Liver (tissue), 9 donors: Measurements from ENCODE around the gene FXYD2. TPM values are rescaled to one million over a fixed set of nuclear protein-coding genes. Genes with fewer than 3 reads are reported as not detected.

Experiments used
- DNase-seq: peaks from one replicate; pipeline ENCODE4 v3.0.0-alpha.2; 2017; ENCODE audit warnings: low spot score
- H3K27ac ChIP-seq, 2 donors: one replicate each; pipeline ENCODE4 v1.7.0; 2013; ENCODE audit warnings: inconsistent platforms in 2 of 2, low read length in 2 of 2, control low read depth in 1 of 2, low read depth in 1 of 2, mild to moderate bottlenecking in 1 of 2
- H3K27me3 ChIP-seq, 4 donors: one replicate each; pipeline versions ENCODE4 v1.6.1 to v1.7.0; 2013; ENCODE audit warnings: low read length in 3 of 4, inconsistent platforms in 1 of 4, mild to moderate bottlenecking in 1 of 4, moderate library complexity in 1 of 4; ENCODE audit not compliant: control insufficient read depth in 4 of 4, insufficient read depth in 4 of 4
- H3K36me3 ChIP-seq, 4 donors: one replicate each; pipeline versions ENCODE4 v1.6.1 to v1.7.0; 2013; ENCODE audit warnings: low read length in 3 of 4, mild to moderate bottlenecking in 3 of 4, low read depth in 1 of 4, moderate library complexity in 1 of 4; ENCODE audit not compliant: control insufficient read depth in 4 of 4, insufficient read depth in 3 of 4
- H3K4me1 ChIP-seq, 4 donors: one replicate each; pipeline versions ENCODE4 v1.6.1 to v1.7.0; 2013; ENCODE audit warnings: low read length in 3 of 4, mild to moderate bottlenecking in 3 of 4, moderate library complexity in 1 of 4; ENCODE audit not compliant: control insufficient read depth in 4 of 4, insufficient read depth in 4 of 4
- H3K4me3 ChIP-seq, 3 donors: one replicate each; pipeline versions ENCODE4 v1.6.1 to v1.7.0; 2013; ENCODE audit warnings: low read length in 3 of 3, control low read depth in 1 of 3, low read depth in 1 of 3, mild to moderate bottlenecking in 1 of 3
- H3K9ac ChIP-seq, 2 donors: one replicate each; pipeline ENCODE4 v1.7.0; 2013; ENCODE audit warnings: low read length in 2 of 2, mild to moderate bottlenecking in 2 of 2, moderate library complexity in 2 of 2, control low read depth in 1 of 2, low read depth in 1 of 2
- H3K9me3 ChIP-seq, 4 donors: one replicate each; pipeline versions ENCODE4 v1.6.1 to v1.7.0; 2013; ENCODE audit warnings: low read length in 3 of 4; ENCODE audit not compliant: control insufficient read depth in 4 of 4
- ATF3 ChIP-seq: IDR thresholded peaks from 2 replicates; pipeline ENCODE4 v1.6.1; 2016; ENCODE audit warnings: antibody characterized with exemption
- CTCF ChIP-seq: fragments of 150-350 bp; IDR thresholded peaks from 2 replicates; pipeline ENCODE4 v1.5.1; 2017; ENCODE audit warnings: improper control_type of control experiment, low read depth, low read length; ENCODE audit not compliant: missing input control
- FOXA1 ChIP-seq: IDR thresholded peaks from 2 replicates; pipeline ENCODE4 v1.6.1; 2016; ENCODE audit warnings: antibody characterized with exemption
- FOXA2 ChIP-seq: IDR thresholded peaks from 2 replicates; pipeline ENCODE4 v1.6.1; 2016; ENCODE audit warnings: antibody characterized with exemption
- GABPA ChIP-seq, 2 donors: IDR thresholded peaks in 1 of 2; conservative IDR thresholded peaks in 1 of 2; 2 replicates each; pipeline ENCODE4 v1.6.1; 2016; ENCODE audit warnings: antibody characterized with exemption in 2 of 2, mild to moderate bottlenecking in 1 of 2, moderate library complexity in 1 of 2
- HNF4A ChIP-seq, 2 donors: conservative IDR thresholded peaks; 2 replicates each; pipeline ENCODE4 v1.6.1; 2016; ENCODE audit warnings: antibody characterized with exemption in 2 of 2, mild to moderate bottlenecking in 2 of 2
- HNF4G ChIP-seq: IDR thresholded peaks from 2 replicates; pipeline ENCODE4 v1.6.1; 2016; ENCODE audit warnings: antibody characterized with exemption
- MAX ChIP-seq: IDR thresholded peaks from 2 replicates; pipeline ENCODE4 v1.6.1; 2016; ENCODE audit warnings: antibody characterized with exemption
- NR2F2 ChIP-seq: IDR thresholded peaks from 2 replicates; pipeline ENCODE4 v1.6.1; 2016; ENCODE audit warnings: antibody characterized with exemption
- RAD21 ChIP-seq, 2 donors: IDR thresholded peaks; 2 replicates each; pipeline ENCODE4 v1.6.1; 2016; ENCODE audit warnings: antibody characterized with exemption in 2 of 2, mild to moderate bottlenecking in 2 of 2
- REST ChIP-seq: IDR thresholded peaks from 2 replicates; pipeline ENCODE4 v1.6.1; 2016; ENCODE audit warnings: antibody characterized with exemption, mild to moderate bottlenecking
- RXRA ChIP-seq, 2 donors: IDR thresholded peaks; 2 replicates each; pipeline ENCODE4 v1.6.1; 2017 to 2018; ENCODE audit warnings: antibody characterized with exemption in 2 of 2, mild to moderate bottlenecking in 1 of 2
- TAF1 ChIP-seq: conservative IDR thresholded peaks from 2 replicates; pipeline ENCODE4 v1.6.1; 2016; ENCODE audit warnings: antibody characterized with exemption, mild to moderate bottlenecking
- ZBTB33 ChIP-seq: IDR thresholded peaks from 2 replicates; pipeline ENCODE4 v1.6.1; 2016; ENCODE audit warnings: antibody characterized with exemption
- WGBS: extraction: QIAGEN DNeasy Blood & Tissue Kit; methylation state at CpG from one replicate; pipeline ENCODE4 v1.1.7; 2013; 5-methylcytosine and 5-hydroxymethylcytosine counted together
- polyA plus RNA-seq, 2 donors: library from polyadenylated mRNA; stranded (reverse) in 1 of 2; unstranded in 1 of 2; fragments of 200-250 nt in 1 of 2; fragments of >200 nt in 1 of 2; fragmentation: Nextera tagmentation in 1 of 2; extraction: Ambion mirVana in 1 of 2; gene quantifications; one replicate each; pipeline versions ENCODE4 v1.2.1 to v1.2.3, GENCODE V29; 2013 to 2015
- total RNA-seq, 2 donors: library from RNA; depleted of rRNA; stranded (reverse); fragments of >200 nt; gene quantifications; one replicate each; pipeline ENCODE4 v1.2.3, GENCODE V29; 2014
- donor health status: healthy.
- donor health status: healthy.
- donor health status: healthy.
- donor health status: healthy.
- donor health status: healthy.

Gene FXYD2
- total and polyA plus RNA-seq, 4 donors: 20.2 to 105 (median 41.8) TPM

- no peak for DNase-seq
- WGBS: 87% methylated on average over 10 of the region's 10 CpGs
These were observed 30.4 kb downstream of the FXYD2 start for GRCh38 chr11:117794135-117794534.

More at GRCh38 chr11:117794135-117794534, 30.4 kb downstream of the FXYD2 start:
- Histone ChIP-seq H3K9ac (no peak overlapping the region), H3K9me3 (no peaks in the 10 kb centered on the region), H3K27ac (no peak overlapping the region), H3K4me1 (peaks cover 2 to 16% (median 6%) of the 10 kb centered on the region in 4 donors), H3K36me3 (no peaks in the 10 kb centered on the region), H3K4me3 (no peak overlapping the region), H3K27me3 (peaks cover 0 to 6% (median 3%) of the 10 kb centered on the region in 4 donors)
- TF ChIP-seq REST (no peak), RAD21 (IDR thresholded peaks at IDR 0.05) (no peak), NR2F2 (no peak), FOXA1 (no peak), RXRA (IDR thresholded peaks at IDR 0.05) (no peak), GABPA (IDR thresholded peaks at IDR 0.05 in 1 of 2, conservative IDR thresholded peaks at IDR 0.05 in 1 of 2) (no peak), MAX (no peak), ZBTB33 (no peak), HNF4G (no peak), TAF1 (no peak), CTCF (no peak), ATF3 (no peak), FOXA2 (no peak), HNF4A (conservative IDR thresholded peaks at IDR 0.05) (no peak)
